VCaP (cell line): ENCODE measurements around the gene PPP1R1C.

Source experiments
- H3K27ac ChIP-seq: fragments of 450-650 bp; 2 replicates; pipeline ENCODE4 v1.5.1; 2017
- TF ChIP-seq, protein P1 (sequence below): fragments of 450-650 bp; conservative IDR thresholded peaks from 2 replicates; pipeline ENCODE4 v1.5.1; 2017; ENCODE audit warnings: mild to moderate bottlenecking, moderate library complexity

The PPP1R1C gene

DNA sequence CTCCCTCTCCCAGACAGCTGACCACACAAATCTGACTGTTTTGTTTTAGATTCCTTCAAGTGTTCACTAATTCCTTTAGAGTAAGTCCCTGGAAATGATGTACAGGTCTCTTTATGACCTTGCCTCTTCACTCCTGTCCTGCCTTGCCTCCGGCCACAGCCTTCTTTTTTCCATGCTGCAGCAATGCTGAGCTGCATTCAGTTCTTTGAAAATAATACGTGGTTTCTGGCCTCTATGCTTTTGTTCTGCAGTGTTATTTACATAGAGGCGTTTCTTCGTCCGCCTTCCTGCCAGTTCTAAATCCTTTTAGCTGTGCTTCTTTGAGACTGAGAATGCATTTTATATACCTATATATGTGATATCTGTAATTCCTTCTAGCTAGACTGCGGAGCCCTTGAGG is 87.2 kb downstream of the PPP1R1C start:
- TF ChIP-seq, protein P1, sequence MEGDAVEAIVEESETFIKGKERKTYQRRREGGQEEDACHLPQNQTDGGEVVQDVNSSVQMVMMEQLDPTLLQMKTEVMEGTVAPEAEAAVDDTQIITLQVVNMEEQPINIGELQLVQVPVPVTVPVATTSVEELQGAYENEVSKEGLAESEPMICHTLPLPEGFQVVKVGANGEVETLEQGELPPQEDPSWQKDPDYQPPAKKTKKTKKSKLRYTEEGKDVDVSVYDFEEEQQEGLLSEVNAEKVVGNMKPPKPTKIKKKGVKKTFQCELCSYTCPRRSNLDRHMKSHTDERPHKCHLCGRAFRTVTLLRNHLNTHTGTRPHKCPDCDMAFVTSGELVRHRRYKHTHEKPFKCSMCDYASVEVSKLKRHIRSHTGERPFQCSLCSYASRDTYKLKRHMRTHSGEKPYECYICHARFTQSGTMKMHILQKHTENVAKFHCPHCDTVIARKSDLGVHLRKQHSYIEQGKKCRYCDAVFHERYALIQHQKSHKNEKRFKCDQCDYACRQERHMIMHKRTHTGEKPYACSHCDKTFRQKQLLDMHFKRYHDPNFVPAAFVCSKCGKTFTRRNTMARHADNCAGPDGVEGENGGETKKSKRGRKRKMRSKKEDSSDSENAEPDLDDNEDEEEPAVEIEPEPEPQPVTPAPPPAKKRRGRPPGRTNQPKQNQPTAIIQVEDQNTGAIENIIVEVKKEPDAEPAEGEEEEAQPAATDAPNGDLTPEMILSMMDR: no peak

DNA sequence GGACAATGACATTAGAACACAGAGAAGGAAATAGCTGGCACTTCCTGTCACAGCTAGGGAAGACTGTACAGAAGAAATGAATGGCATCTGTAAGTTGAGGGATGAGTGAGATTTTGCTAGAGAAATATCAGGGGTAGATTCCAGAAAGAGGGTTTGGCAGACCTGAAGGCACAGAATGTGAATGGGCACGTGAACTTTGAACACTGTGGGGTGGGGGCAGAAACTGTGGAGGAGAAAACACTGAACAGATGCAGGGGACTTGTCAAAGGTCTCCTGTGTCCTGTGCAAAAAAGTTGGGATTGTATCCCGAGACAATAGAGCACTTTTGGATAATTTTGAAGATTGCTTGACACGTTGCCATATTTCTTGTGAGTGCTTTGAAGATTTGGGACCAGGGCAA is 88.0 kb downstream of the PPP1R1C start:
- TF ChIP-seq, protein P1: no peak
- H3K27ac ChIP-seq: no peak overlapping the region

More for the DNA sequence above, 87.2 kb downstream of the PPP1R1C start:
- no peak overlapping the region for H3K27ac ChIP-seq

DNA sequence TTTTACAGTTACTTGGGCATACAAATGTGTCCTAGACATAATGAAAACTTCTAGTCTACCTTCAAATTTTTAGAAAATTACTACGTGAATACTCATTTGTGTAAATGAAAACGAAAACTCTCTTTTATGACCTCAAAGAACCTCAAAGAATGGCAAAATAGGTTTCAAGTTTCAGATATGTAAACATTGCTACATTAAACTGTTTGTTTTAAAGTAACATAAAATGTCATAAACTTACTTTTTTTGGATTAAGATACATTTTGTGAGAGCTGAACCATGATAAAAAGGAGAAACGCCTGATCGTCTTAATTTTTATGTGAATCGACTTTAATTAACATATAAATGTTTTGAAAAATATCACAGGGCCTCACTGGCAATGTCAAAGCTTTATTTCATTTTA is 91.4 kb downstream of the PPP1R1C start:
- H3K27ac ChIP-seq: no peak overlapping the region
- TF ChIP-seq, protein P1: no peak

DNA sequence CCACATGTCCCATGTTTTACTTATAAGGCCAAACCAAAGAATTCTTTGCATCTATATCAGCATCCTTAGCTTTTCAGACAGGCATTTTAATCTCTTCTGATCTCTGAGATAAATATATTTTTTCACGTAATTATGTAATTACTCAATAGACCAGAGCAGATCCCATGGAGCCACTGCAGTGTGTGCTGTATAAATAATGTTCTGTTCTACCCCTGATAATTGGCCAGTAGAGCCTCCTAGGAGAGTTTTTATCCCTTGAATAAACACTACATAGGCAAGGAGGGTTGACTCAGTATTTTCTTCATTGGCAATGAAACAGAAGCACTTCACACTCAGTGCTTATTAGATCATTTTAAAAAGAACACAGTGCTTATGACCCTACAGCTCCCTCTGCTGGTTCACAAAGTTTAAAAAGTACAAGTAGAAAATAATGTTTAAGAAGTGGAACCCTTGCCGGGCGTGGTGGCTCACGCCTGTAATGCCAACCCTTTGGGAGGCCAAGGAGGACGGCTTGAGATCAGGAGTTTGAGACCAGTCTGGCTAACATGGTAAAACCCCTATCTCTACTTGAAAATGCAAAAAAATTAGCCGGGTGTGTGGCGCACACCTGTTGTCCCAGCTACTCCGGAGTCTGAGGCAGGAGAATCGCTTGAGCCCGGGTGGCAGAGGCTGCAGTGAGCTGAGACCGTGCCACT is 91.9 kb downstream of the PPP1R1C start:
- TF ChIP-seq, protein P1: peak; percentile 86
- H3K27ac ChIP-seq: no peak overlapping the region

DNA sequence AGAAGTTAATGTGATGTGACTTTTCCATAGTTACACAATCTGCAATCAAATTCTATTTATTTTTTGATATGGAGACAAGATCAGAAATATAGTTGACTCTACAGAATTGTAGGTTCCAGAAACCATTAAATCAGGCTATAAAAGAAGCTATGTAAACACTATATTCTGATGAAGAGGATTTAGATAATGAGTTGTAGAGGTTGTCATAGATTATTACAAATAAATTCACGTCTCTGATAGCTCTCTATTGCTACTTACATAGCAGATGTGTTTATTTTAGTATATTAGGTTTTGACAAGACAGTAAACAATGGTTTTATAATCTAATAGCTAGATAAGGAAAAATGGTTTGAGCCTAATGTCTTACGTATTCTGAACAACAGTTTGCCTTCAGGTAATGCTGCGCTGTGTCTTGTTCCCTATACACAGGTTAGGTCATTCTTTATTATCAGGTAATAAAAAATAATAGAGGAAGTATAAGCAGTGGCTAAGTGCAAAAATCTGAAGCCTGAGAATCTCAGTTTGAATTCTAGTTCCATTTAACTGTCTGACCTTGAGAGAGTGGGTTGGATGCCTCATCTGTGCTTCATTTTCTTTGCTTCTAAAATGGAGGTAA is 93.4 kb downstream of the PPP1R1C start:
- H3K27ac ChIP-seq: peak overlapping the region; percentile 34; the same call in 1 of the 2 replicates
- TF ChIP-seq, protein P1: no peak

DNA sequence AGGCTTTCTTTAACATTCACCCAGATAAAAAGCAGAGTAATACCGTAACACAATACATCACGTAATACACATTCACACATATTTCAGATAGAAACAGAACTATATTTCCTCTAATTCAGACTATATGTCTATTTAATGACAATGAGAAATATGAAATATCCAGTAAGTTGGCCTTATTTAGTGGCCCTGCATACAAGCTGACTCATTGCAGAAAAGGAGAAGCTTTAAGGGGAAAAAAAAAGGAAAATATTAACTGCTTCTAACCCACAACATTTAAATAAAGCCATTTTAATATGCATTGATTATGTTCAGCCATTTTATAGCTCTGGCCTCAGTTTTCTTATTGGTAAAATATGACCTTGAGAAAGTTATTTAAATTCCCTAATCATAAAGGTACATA is 94.8 kb downstream of the PPP1R1C start:
- TF ChIP-seq, protein P1: no peak
- no peak overlapping the region for H3K27ac ChIP-seq

DNA sequence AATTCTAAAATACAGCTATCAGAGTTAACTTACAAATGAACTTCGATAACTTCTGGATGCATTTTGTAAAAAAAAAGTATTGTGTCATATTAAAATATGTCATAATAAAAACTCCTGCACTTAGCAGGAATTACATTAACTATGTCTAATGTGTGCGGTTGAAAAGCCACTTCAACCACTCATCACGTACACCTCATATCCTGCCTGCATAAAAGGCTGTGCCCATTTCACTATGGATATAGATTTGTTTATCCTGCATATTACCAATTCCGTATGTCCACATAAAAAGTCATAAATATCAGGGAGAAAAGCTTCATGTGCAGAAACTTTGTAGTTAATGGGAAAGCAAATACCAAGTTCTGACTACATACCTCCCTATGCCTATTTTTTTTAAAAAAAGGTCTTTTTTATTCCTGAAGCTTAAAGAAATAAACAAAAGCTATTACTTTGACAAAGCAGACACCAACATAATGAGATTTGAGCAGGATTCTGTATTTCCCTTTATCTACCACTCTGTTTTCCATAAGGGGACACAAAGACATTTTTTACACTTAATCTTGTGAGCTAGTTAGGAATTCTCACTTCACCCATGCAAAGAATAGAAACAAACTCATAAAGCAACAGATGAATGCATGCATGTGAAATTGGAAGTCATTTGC is 96.1 kb downstream of the PPP1R1C start:
- no peak overlapping the region for H3K27ac ChIP-seq
- TF ChIP-seq, protein P1: no peak
